ENCODE measurements around the gene THBS4.
"Not testable (repeated sequence)": the region's sequence is repeated elsewhere in the genome, so short reads cannot be mapped to it uniquely, and the experiment has no call there.

THBS4 gene

DNA sequence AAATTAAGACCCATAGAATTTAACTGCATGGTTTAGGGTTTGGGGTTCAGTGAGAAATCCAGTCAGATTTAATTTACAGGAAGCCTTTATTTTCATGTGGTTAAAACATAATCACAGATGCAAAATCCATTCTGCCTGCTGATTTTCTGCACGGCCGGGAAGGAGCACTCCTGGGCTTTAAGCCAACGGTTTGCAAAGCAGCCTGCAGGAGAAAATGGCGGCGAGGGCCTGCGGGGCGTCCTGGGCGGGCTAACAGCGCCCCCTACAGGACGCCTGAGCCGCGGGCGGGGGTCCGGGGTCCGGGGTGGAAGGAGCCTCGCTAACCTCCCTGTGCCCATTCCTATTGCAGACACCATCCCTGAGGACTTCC lies 47.6 kb downstream of the THBS4 start:
- TF ChIP-seq, protein P1, sequence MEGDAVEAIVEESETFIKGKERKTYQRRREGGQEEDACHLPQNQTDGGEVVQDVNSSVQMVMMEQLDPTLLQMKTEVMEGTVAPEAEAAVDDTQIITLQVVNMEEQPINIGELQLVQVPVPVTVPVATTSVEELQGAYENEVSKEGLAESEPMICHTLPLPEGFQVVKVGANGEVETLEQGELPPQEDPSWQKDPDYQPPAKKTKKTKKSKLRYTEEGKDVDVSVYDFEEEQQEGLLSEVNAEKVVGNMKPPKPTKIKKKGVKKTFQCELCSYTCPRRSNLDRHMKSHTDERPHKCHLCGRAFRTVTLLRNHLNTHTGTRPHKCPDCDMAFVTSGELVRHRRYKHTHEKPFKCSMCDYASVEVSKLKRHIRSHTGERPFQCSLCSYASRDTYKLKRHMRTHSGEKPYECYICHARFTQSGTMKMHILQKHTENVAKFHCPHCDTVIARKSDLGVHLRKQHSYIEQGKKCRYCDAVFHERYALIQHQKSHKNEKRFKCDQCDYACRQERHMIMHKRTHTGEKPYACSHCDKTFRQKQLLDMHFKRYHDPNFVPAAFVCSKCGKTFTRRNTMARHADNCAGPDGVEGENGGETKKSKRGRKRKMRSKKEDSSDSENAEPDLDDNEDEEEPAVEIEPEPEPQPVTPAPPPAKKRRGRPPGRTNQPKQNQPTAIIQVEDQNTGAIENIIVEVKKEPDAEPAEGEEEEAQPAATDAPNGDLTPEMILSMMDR (IDR thresholded peaks at IDR 0.05; ENCODE audit: insufficient read depth, low read depth, low read length, missing control alignments) = peak; percentile 87
- H3K4me3 ChIP-seq (ENCODE audit: low read depth, low read length) = peak overlapping the region; percentile 58
- DNase-seq (ENCODE audit: low read depth) = peak; percentile 80

DNA sequence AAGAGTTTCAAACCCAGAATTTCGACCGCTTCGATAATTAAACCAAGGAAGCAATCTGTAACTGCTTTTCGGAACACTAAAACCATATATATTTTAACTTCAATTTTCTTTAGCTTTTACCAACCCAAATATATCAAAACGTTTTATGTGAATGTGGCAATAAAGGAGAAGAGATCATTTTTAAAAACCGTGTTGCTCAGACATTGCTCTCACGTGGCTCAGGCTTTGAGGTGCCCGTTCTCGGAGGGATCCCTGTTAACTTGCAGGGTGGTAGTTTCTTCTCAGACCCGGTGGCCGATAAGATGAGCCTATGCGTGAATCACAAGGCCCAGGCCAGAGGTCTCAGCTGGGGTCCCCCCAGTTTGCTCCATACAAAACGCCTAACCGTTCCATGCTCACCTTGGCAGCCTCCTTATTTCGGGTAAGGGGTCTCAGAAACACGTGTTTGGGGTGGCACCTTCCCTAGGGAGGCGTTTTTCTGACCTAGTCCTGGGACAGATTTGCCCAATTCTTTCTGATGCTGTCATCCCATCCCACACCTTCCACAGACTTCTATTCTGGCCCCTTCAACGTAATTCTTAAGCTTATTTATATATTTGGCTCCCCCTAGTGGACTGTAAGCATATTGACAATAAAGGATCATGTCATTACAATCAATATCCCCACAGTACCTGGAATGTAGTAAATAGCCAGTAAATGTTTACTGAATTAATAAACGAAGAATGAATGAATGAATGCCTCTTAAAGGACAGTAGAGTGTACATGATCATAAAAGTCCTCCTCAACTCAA lies 48.1 kb downstream of the THBS4 start:
- DNase-seq (ENCODE audit: low read depth) = peak; percentile 64
- H3K4me3 ChIP-seq (ENCODE audit: low read depth, low read length) = peak overlapping the region; percentile 58
- TF ChIP-seq, protein P1 (IDR thresholded peaks at IDR 0.05; ENCODE audit: insufficient read depth, low read depth, low read length, missing control alignments) = peak; percentile 53

DNA sequence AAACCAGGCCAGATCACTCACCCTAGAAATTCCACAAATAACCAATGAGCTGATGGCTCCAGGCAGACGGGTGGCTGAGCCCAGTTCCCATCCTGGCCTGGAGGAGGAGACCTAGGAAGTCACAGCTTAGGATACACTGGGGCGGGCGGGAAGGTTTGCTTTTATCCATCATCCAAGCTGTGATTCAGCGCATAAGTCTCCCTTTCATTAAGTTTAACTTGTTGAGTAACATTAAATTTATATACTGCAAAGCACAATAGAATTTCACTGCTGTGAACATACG lies 55.7 kb downstream of the THBS4 start:
- TF ChIP-seq, protein P1 (IDR thresholded peaks at IDR 0.05; ENCODE audit: insufficient read depth, low read depth, low read length, missing control alignments) = no peak
- no peak overlapping the region for H3K4me3 ChIP-seq (ENCODE audit: low read depth, low read length)
- DNase-seq (ENCODE audit: low read depth) = no peak

DNA sequence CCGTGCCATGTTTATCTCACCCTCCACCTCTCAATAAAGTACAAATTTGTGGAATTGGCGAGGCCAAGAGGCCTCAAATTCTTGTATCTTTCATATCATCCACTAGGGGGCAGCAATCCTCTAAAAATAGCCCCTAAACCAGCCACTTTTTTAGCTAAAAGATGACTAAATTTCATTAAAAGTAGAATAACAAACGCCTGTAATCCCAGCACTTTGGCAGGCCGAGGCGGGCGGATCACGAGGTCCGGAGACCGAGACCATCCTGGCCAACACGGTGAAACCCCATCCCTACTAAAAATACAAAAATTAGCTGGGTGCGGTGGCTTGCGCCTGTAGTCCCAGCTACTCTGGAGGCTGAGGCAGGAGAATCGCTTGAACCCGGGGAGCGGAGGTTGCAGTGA lies 56.6 kb downstream of the THBS4 start:
- H3K4me3 ChIP-seq (ENCODE audit: low read depth, low read length) = not testable (repeated sequence)
- TF ChIP-seq, protein P1 (IDR thresholded peaks at IDR 0.05; ENCODE audit: insufficient read depth, low read depth, low read length, missing control alignments) = peak; percentile 43
- peak; percentile 55 for DNase-seq (ENCODE audit: low read depth)

DNA sequence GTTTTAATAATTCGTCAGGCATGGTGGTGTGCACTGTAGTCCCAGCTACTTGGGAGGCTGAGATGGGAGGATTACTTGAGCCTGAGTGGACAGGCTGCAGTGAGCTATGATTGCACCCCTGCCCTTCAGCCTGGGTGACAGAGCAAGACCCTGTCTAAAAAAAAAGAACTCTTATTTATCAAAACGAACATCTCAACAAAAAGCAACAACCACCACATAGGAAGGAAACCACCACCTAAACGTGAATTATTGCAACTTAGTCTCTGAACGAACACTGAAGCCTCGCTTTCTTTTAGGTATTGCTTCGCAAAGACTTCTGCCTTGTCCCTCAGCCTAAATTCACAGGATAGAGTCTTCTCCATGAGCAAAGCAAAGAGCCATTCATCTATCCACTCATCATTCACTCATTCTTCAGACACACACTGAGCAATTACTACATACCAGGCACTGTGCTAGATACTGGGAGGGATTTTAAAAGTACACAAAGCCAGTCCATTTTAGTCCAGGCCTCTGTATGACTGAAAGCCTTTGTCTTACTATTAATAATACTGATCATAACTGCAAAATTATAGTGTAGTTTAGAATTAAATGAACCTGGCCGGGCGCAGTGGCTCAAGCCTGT lies 57.4 kb downstream of the THBS4 start:
- DNase-seq (ENCODE audit: low read depth) = no peak
- TF ChIP-seq, protein P1 (IDR thresholded peaks at IDR 0.05; ENCODE audit: insufficient read depth, low read depth, low read length, missing control alignments) = no peak

DNA sequence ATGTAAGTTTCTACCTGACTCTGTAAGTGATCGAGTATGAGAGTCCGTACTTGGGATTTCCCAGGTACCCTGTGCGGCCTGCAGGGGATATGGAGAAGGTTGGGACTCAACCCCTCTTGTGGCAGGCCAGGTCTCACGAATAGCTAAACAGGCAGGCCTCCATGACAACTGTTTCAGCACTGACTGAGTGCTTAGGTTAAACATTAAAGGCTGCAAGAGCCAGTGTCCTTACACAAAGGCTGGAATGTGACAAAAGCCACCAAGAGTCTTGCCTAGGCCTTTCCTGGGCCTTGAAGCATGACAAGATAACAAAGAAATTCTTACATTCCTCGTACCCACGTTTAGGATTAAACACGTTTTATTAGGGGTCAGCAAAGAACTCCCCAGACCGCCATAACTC lies 58.6 kb downstream of the THBS4 start:
- H3K4me3 ChIP-seq (ENCODE audit: low read depth, low read length) = no peak overlapping the region
- TF ChIP-seq, protein P1 (IDR thresholded peaks at IDR 0.05; ENCODE audit: insufficient read depth, low read depth, low read length, missing control alignments) = no peak
- DNase-seq (ENCODE audit: low read depth) = no peak

More for the DNA sequence above, 57.4 kb downstream of the THBS4 start:
- H3K4me3 ChIP-seq (ENCODE audit: low read depth, low read length) = no peak overlapping the region

Measured in GM12865 (cell line).